Activated CD8-positive, alpha-beta memory T cell treated with anti-CD3 and anti-CD28 coated beads for 48 hours (primary cell): ENCODE data around the gene RARS2.
"Not testable (repeated sequence)": the region's sequence is repeated elsewhere in the genome, so short reads cannot be mapped to it uniquely, and the experiment has no call there.

ENCODE experiments used
- DNase-seq, 3 experiments: peaks; one replicate each; pipeline ENCODE4 v3.0.0-alpha.2; 2020; ENCODE audit warnings: low read depth in 2 of 3, low spot score in 2 of 3

The RARS2 gene

DNA sequence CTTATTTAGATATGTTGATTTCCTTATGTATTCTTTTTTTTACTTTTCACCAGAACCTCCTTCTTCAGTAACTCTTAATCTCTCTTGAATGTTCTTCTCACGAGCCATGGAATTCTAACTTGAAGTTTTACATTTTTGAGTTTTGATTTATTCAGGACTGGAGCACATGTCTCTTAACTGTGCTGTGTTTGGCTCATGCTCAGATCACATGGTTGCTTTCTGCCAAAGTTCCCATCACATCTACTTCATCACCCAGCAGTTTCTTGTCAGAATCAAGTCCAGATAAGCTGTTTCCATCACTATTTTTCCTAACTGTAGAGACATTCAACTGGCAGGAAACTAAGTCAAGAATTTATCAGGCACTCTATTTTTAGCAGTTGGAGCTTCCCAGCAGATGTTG lies 85.3 kb downstream of the RARS2 start:
- DNase-seq, result no peak

DNA sequence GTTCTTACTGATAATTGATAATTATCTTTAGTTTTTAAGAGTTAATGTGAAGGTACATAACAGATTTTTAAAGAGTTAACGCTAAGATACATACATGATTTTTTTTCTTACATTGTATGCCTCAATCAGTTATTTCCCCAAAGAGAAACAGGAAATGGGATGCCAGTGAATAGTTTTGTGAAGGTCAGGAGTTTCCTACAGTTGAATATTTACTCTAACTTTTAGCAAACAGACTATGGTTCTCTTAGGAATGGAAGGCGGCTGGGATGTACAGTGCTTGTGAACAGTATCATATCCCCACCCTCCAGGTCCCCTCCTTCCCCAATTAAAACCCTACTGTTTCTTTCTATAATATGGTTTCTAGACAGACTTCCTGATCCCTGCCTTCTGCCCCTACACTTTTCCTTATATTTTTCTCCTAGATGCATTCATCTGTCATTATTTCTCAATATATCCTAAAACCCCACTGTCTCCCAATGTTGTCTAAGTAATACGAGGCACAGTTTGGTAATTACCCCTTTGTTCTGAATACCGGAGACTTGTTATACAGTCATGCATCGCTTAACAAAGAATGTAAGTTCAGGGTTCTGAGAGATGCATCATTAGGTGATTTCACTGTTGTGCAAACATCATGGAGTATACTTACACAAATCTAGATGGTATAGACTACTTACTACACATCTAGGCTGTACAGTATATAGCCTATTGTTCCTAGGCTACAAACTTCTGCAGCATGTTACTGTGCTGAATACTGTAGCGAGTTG lies 87.8 kb downstream of the RARS2 start:
- no peak for DNase-seq

DNA sequence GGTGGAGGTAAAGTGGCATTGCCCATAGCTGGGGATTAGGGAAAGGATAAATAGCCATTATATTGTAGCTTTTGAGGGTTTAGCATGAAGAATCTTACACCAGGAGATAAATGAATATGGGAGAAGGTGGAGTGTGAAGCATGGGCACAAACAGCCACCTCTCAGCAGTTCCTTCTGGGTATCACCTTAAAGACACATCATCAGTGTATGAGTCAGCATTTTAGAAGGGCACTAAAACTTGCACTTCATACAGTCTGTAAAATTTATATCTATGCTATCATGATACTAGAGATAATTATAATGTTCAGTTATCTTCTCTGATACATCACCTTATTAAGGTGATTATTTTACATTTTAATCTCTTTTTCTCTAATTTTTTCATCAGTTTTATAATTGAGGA lies 91.7 kb downstream of the RARS2 start:
- DNase-seq, result no peak

DNA sequence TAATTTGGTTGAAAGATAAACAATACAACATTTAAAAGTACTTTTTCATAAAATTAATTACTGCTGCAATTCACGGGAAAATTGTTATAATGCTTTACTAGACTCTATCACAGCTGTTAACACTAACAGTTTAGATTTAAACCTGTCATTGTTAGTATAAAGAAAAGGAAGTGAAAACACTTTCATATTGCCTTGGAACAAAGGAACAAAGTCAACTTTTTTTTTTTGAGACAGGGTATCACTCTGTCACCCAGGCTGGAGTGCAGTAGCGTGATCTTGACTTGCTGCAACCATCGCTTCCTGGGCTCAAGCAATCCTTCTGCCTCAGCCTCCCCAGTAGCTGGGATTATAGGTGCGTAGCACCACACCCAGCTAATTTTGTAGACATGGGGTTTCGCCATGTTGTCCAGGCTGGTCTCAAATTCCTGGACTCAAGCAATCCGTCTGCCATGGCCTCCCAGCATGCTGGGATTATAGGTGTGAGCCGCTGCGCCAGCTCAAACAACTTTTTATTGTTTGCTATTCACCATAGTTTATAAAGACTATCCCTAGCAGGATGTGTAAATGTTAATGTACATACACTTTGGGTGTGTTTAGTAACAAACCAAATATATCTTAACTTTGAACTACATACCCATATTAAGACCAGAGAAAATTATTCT lies 94.9 kb downstream of the RARS2 start:
- DNase-seq, result no peak

DNA sequence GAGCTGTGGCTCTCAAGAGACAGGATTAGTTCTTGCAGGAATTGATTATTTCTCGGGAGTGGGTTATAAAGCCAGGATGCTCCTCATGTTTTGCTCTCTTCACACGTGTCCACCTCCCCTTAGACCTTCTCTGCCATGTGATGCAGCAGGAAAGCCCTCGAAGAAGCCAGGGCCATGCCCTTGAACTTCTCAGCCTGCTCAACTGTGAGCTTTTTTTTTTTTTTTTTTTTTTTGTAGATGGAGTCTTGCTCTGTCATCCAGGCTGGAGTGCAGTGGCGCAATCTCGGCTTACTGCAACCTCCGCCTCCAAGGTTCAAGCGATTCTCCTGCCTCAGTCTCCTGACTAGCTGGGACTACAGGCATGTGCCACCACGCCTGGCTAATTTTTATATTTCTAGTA lies 100.5 kb downstream of the RARS2 start:
- not testable (repeated sequence) for DNase-seq

DNA sequence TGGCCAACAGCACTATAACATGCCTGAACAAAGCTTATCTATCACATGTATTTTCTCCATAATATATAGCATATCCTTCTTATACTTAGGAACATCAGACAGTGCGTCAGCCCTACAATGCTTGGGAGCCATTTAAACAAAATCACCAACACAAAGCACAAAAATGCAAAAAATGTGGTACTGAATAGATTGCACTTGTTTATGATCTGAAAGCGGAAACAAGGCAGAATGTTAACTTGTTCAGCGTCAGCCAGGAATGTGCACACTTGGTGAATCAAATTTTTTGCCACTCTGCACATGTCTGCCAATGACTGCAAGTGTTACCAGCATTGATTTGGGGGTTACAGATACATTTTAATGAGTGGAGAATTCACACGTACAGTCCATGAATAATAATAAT lies 102.2 kb downstream of the RARS2 start:
- no peak for DNase-seq

DNA sequence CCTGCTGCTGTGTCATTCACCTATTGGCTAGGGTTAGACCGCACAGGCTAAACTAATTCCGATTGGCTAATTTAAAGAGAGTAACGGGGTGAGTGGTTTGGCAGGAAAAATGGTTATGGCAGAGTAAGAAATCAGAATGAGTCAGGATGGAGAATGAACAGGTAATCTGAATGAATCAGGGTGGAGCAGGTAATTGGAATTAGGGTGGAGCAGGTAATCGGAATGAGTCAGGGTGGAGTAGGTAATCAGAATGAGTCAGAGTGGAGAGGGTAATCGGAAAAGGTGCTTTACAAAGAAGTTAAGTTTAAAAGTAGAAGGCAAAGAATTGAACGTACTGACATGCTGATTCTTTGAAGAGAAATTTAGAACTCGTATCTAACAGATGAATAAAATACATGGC lies 105.3 kb downstream of the RARS2 start:
- no peak for DNase-seq

DNA sequence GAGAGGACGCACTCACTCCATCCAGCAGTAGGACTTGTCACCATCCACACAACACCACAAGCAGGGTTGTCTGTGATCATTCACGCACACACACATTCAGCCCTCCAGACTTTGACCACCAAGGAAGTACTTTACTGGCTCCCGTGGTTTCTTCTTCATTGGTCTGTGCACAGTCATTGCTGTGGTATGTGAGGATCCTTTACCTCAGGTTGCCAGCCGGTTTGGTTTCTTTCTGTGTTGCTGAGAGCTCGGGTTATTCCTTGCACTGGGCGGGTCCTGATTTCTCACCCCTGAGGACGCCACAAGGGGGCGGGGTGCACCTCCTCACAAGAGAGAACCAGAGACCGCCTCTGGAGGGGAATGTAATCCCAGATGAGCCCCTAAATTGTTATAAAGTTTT lies 105.9 kb downstream of the RARS2 start:
- no peak for DNase-seq

DNA sequence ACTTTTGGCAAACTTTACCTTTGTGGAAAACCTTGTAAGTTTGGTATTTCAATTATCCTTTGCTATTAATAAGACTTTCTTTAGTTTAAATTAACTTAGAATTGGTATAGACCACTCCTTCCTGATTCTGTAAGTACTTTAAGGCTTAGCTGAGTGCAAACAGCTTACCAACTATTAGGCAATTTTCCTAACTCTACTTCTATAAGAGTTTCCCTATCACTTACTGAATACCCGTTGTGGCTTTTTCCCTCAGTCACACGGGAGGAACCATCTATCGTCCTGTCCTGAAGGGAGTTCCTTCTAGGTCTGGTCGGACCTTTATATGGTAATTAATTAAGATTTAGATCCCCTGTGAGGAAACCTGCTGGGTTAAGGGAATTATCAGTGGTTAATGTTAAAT lies 107.4 kb downstream of the RARS2 start:
- no peak for DNase-seq

DNA sequence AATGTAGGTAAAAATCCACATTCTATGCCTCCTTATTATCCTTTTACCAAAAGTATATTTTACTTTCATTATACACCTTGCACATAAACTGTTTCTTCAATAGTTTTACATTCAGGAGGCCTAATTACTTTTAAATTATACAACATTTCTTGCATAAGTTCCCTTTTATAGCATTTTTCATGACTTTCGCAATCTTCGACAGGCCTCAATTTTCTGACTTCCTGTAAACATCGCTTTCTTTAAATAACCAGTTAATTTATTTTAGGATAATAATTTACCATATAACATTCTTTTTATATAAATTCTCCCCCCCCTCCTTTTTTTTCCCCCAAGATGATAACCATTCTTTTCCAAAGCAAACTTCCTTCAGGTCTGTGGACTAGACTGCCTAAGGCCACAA lies 107.9 kb downstream of the RARS2 start:
- no peak for DNase-seq

DNA sequence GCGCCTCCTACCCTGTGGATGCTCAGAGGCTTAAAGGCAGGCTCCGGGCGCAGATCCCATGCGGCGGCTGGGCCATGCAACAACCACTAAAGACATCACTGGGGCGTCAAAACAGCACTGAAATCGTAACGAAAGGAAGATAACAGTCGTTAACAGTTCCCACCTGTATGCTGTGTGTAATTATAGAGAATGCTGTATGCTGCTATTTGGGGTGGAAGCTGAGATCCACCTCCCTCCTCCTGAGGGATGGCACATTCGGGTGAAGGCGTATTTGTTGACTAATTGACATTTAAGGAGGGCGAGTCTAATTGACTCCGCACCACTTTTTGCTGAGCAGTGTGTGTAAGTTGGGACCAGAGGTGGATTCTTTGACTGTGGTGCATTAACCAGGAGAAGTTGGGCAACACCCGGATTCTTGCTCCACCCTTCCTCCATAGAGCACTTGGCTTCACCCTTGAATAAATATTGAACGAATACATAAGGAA lies 116.3 kb downstream of the RARS2 start:
- no peak for DNase-seq

DNA sequence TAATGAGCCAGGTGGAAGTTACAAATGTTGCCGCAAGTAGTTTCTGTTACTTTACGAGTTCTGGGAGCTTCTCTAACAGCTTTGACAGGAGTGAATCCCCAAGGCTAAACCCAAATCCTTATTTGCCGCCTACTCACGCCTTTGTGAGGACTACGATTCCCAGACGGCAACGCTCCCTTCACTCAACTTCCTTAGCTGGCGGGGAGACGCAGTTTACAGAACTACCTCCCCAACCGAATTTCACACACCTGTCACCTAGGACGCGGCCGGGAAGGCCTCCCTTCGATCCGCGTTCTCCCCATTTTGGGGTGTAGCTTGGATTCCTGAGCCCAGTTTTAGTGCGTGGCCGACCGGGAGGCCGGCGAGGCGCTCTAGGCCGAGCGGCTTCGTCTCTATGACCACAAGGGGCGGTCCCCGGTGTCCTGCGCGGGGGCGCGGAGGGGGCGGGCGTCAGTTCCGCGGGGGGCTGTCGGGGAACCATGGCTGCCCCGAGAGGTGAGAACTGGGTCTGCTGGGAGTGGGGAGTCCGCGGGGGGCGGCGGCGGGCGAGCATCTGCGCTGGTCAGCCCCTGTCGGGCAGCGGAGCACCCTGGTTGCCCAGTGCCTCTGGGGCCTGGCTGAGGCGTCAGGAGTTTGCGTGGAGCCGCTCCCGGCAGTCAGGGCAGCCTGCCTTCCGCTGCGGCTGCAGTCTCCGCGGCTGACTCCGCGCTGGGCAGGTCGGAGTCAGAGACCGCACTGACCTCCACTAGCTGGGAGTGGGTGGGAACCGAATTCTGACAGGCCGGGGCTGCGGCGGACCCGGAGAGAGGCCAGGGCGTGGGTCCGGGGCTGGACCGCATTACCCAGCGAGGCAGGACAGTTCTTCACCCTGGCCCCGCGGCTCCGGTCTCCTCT lies 117.0 kb downstream of the RARS2 start, which contains the start of gene SLC35A1:
Gene SLC35A1 (plus strand): TSS at position 450 of the 894 bp plus-strand sequence. CDS start 30 bp downstream, at position 480.
- peak; percentile 65 to 78 (median 76) for DNase-seq

DNA sequence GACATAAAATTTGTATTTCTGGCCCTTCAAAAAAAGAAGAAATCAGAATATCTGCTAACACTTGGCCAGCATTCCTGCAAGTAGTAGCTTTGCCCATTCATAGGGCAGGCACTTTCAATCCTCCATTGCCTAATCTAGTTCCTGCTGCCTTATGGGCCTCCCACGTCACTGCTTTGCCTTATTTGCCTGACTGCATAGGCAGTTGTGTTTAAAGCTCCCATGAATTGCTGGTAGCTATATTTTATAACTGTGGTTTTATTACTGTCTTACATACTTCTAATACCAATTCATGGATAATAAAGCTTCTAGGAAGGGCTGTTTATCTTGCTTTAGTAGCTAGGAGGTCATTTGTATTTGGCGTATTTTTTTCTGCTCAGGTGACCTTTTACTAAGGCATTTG lies 124.7 kb downstream of the RARS2 start:
- no peak for DNase-seq
